Neural cell (in vitro differentiated cells): ENCODE results near the gene RNF181. TPM values are rescaled to one million over a fixed set of nuclear protein-coding genes. Genes with fewer than 3 reads are reported as not detected.

Experiments
- H2AFZ ChIP-seq: fragments of 200-600, 300-800 bp; sonication (generic), shearing (Covaris generic); 2 replicates; pipeline ENCODE4 v1.6.0; 2014; ENCODE audit warnings: low read depth, mild to moderate bottlenecking, antibody characterized with exemption, low read length, moderate library complexity
- H3F3A ChIP-seq: fragments of 200-600 bp; shearing (Covaris generic); 2 replicates; pipeline ENCODE4 v1.6.1; 2016; ENCODE audit warnings: mild to moderate bottlenecking, moderate library complexity, mixed read lengths, antibody characterized with exemption, low read length; ENCODE audit not compliant: insufficient read depth, poor library complexity, severe bottlenecking
- H3K27ac ChIP-seq: fragments of 200-600, 300-800 bp; sonication (generic), shearing (Covaris generic); 2 replicates; pipeline ENCODE4 v1.5.1; 2014; ENCODE audit warnings: mild to moderate bottlenecking, low read length, moderate library complexity
- H3K27me3 ChIP-seq: fragments of 300-800, 200-600 bp; sonication (generic), shearing (Covaris generic); 2 replicates; pipeline ENCODE4 v1.6.0; 2014; ENCODE audit warnings: mild to moderate bottlenecking, low read depth, low read length, moderate library complexity; ENCODE audit not compliant: insufficient read depth
- H3K36me3 ChIP-seq: fragments of 300-800, 200-600 bp; sonication (generic), shearing (Covaris generic); 2 replicates; pipeline ENCODE4 v1.5.1; 2014; ENCODE audit warnings: mild to moderate bottlenecking, antibody characterized with exemption, low read length, moderate library complexity; ENCODE audit not compliant: insufficient read depth
- H3K4me2 ChIP-seq: fragments of 300-800, 200-600 bp; sonication (generic), shearing (Covaris generic); 2 replicates; pipeline ENCODE4 v1.6.0; 2014; ENCODE audit warnings: mild to moderate bottlenecking, low read length
- H3K4me3 ChIP-seq: fragments of 300-800, 200-600 bp; sonication (generic), shearing (Covaris generic); 2 replicates; pipeline ENCODE4 v1.5.1; 2014; ENCODE audit warnings: mild to moderate bottlenecking, low read length, moderate library complexity
- H3K79me2 ChIP-seq: fragments of 200-600 bp; shearing (Covaris generic); replicated peaks from 2 replicates; pipeline ENCODE4 v1.6.0; 2014; ENCODE audit warnings: mild to moderate bottlenecking, low read length, moderate library complexity; ENCODE audit not compliant: insufficient read depth
- H3K9ac ChIP-seq: fragments of 300-800, 200-600 bp; sonication (generic), shearing (Covaris generic); 2 replicates; pipeline ENCODE4 v1.6.1; 2016; ENCODE audit warnings: mild to moderate bottlenecking, low read length, mixed read lengths
- H3K9me2 ChIP-seq: fragments of 200-600 bp; shearing (Covaris generic); 2 replicates; pipeline ENCODE4 v1.6.1; 2016; ENCODE audit warnings: mild to moderate bottlenecking, low read length, mixed read lengths; ENCODE audit not compliant: insufficient read depth
- H3K9me3 ChIP-seq: fragments of 200-600, 300-800 bp; sonication (generic), shearing (Covaris generic); 2 replicates; pipeline ENCODE4 v1.6.1; 2016; ENCODE audit warnings: mild to moderate bottlenecking, mixed run types, low read length, moderate library complexity, mixed read lengths
- H4K20me1 ChIP-seq: fragments of 200-600 bp; shearing (Covaris generic); 2 replicates; pipeline ENCODE4 v1.6.1; 2016; ENCODE audit warnings: mild to moderate bottlenecking, mixed run types; ENCODE audit not compliant: insufficient read depth
- EP300 ChIP-seq: fragments of 450-650 bp; conservative IDR thresholded peaks from 2 replicates; pipeline ENCODE4 v1.6.1; 2014; ENCODE audit warnings: antibody characterized with exemption, mild to moderate bottlenecking, moderate library complexity; ENCODE audit not compliant: poor library complexity, severe bottlenecking
- EZH2 ChIP-seq: fragments of 200-600, 300-800 bp; shearing (Covaris generic), sonication (generic); IDR thresholded peaks from 2 replicates; pipeline ENCODE4 v1.6.1; 2014; ENCODE audit warnings: antibody characterized with exemption, low read length, borderline replicate concordance, mild to moderate bottlenecking; ENCODE audit not compliant: insufficient read depth, poor library complexity, severe bottlenecking
- MXI1 ChIP-seq: fragments of 450-650 bp; conservative IDR thresholded peaks from 2 replicates; pipeline ENCODE4 v1.6.1; 2014; ENCODE audit warnings: antibody characterized with exemption, mild to moderate bottlenecking; ENCODE audit not compliant: poor library complexity, severe bottlenecking
- POLR2AphosphoS5 ChIP-seq: IDR thresholded peaks from 2 replicates; pipeline ENCODE4 v1.6.1; 2012
- RAD21 ChIP-seq: fragments of 450-650 bp; conservative IDR thresholded peaks from 2 replicates; pipeline ENCODE4 v1.6.1; 2014; ENCODE audit warnings: antibody characterized with exemption, mild to moderate bottlenecking, moderate library complexity
- SMC3 ChIP-seq: fragments of 450-650 bp; conservative IDR thresholded peaks from 2 replicates; pipeline ENCODE4 v1.6.1; 2014; ENCODE audit warnings: antibody characterized with exemption, mild to moderate bottlenecking, moderate library complexity; ENCODE audit not compliant: poor library complexity
- TAF1 ChIP-seq: IDR thresholded peaks from 2 replicates; pipeline ENCODE4 v1.6.1; 2012; ENCODE audit warnings: low read depth
- polyA plus RNA-seq: library from polyadenylated mRNA; depleted of rRNA; stranded (reverse); fragments of >200 nt; gene quantifications from 2 replicates; pipeline ENCODE4 v1.2.3, GENCODE V29; 2014
- TF ChIP-seq, protein P1 (sequence below): IDR thresholded peaks from 2 replicates; pipeline ENCODE4 v1.6.1; 2012; ENCODE audit warnings: borderline replicate concordance
- TF ChIP-seq, protein P2 (sequence below): fragments of 450-650 bp; IDR thresholded peaks from 2 replicates; pipeline ENCODE4 v1.5.1; 2014; ENCODE audit warnings: antibody characterized with exemption, mild to moderate bottlenecking, moderate library complexity; ENCODE audit not compliant: poor library complexity, severe bottlenecking

Gene RNF181
- polyA plus RNA-seq, 1 donor from 2014 or later: 330 TPM

DNA sequence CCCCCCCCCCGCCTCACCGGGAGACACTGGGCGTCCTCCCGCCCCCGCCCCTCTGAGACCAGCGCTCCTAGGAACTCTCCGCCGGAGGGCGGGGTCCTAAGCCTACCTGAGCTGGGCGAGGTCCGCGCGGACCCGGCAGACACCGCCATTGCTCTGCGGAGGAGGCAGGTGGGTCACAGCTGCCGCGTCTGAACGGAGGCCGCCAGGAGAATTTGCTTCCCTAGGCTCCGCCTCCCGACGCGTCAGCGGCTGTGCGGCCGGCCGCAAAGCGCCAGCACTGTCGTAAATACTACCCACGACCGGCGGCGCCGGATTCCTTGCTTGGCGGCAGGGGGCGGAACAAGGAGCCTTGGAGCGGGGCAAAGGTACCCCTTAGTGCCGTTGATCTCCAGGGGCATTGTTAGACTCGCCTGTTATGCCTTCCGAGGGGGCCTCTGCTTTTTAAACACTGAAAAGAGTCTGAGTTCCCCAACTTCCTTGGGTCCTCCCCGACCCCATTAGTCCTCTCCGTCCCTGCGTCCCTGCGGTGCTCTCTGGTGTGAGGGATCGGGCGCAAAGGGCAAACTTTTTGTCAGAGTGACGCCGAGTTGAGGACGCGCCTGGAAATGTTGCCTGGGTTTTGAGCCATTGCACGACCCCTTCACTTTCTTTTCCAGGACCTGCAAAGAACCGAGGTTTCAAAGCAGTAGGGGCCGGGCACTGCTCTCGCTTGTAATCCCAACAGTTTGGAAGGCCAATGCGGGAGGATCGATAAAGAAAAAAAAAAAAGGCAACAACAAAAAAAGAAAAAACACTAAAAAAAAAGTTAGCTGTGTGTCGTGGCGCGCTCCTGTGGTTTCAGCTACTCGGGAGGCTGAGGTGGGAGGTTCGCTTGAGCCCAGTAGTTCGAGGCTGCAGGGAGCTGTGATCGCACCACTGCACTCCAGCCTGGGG is 34.0 kb upstream of the RNF181 start, which contains the start of gene GGCX:
Gene GGCX (minus strand): TSS at position 214 of the 933 bp plus-strand sequence. CDS start 65 bp downstream, at position 149.
- no peaks in the 10 kb centered on the region for H3K36me3 ChIP-seq
- H4K20me1 ChIP-seq: no peaks in the 10 kb centered on the region
- H3F3A ChIP-seq: no peaks in the 10 kb centered on the region
- TF ChIP-seq EZH2: no peak
- TF ChIP-seq, protein P1, sequence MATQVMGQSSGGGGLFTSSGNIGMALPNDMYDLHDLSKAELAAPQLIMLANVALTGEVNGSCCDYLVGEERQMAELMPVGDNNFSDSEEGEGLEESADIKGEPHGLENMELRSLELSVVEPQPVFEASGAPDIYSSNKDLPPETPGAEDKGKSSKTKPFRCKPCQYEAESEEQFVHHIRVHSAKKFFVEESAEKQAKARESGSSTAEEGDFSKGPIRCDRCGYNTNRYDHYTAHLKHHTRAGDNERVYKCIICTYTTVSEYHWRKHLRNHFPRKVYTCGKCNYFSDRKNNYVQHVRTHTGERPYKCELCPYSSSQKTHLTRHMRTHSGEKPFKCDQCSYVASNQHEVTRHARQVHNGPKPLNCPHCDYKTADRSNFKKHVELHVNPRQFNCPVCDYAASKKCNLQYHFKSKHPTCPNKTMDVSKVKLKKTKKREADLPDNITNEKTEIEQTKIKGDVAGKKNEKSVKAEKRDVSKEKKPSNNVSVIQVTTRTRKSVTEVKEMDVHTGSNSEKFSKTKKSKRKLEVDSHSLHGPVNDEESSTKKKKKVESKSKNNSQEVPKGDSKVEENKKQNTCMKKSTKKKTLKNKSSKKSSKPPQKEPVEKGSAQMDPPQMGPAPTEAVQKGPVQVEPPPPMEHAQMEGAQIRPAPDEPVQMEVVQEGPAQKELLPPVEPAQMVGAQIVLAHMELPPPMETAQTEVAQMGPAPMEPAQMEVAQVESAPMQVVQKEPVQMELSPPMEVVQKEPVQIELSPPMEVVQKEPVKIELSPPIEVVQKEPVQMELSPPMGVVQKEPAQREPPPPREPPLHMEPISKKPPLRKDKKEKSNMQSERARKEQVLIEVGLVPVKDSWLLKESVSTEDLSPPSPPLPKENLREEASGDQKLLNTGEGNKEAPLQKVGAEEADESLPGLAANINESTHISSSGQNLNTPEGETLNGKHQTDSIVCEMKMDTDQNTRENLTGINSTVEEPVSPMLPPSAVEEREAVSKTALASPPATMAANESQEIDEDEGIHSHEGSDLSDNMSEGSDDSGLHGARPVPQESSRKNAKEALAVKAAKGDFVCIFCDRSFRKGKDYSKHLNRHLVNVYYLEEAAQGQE: no peak
- TF ChIP-seq, protein P2, sequence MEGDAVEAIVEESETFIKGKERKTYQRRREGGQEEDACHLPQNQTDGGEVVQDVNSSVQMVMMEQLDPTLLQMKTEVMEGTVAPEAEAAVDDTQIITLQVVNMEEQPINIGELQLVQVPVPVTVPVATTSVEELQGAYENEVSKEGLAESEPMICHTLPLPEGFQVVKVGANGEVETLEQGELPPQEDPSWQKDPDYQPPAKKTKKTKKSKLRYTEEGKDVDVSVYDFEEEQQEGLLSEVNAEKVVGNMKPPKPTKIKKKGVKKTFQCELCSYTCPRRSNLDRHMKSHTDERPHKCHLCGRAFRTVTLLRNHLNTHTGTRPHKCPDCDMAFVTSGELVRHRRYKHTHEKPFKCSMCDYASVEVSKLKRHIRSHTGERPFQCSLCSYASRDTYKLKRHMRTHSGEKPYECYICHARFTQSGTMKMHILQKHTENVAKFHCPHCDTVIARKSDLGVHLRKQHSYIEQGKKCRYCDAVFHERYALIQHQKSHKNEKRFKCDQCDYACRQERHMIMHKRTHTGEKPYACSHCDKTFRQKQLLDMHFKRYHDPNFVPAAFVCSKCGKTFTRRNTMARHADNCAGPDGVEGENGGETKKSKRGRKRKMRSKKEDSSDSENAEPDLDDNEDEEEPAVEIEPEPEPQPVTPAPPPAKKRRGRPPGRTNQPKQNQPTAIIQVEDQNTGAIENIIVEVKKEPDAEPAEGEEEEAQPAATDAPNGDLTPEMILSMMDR: peak; percentile 37
- TF ChIP-seq TAF1: peak; percentile 95
- TF ChIP-seq EP300: peak; percentile 37
- peak; percentile 93 for TF ChIP-seq POLR2AphosphoS5
- peak; percentile 75 for TF ChIP-seq MXI1
- peak; percentile 35 for TF ChIP-seq RAD21
- peak; percentile 52 for TF ChIP-seq SMC3
- peak within 1 kb of the TSS; percentile 81 for H3K9ac ChIP-seq
- peak within 1 kb of the TSS; percentile 91 for H3K4me3 ChIP-seq
- H3K4me2 ChIP-seq: peak within 1 kb of the TSS; percentile 92
- H3K79me2 ChIP-seq: peaks cover 18% of the 10 kb centered on the region
- no peaks in the 10 kb centered on the region for H3K9me3 ChIP-seq
- H3K9me2 ChIP-seq: no peaks in the 10 kb centered on the region
- no peaks in the 10 kb centered on the region for H3K27me3 ChIP-seq
- H3K27ac ChIP-seq: peak within 1 kb of the TSS; percentile 71
- peak within 1 kb of the TSS; percentile 97 for H2AFZ ChIP-seq

DNA sequence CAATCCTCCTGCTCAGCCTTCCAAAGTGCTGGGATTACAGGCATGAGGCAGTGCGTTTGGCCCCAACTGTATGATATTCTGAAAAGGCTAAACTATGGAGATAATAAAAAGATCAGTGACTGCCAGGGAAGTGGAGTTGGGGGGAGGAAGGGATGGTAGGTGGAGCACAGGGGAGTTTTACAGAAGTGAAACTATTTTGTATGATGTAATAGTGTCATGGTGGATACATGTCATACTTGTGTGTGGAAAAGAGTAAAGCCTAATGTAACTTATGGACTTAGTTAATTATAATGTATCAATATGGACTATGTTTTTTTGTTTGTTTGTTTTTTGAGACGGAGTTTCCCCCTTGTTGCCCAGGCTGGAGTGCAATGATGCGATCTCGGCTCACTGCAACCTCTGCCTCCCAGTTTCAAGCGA is 31.4 kb upstream of the RNF181 start:
- Histone ChIP-seq H3K79me2 (peaks cover 16% of the 10 kb centered on the region), H3F3A (no peaks in the 10 kb centered on the region), H3K9ac (no peak overlapping the region), H2AFZ (no peak overlapping the region), H3K4me3 (no peak overlapping the region), H3K4me2 (no peak overlapping the region), H3K27me3 (no peaks in the 10 kb centered on the region), H3K27ac (no peak overlapping the region), H4K20me1 (no peaks in the 10 kb centered on the region), H3K9me2 (no peaks in the 10 kb centered on the region), H3K36me3 (no peaks in the 10 kb centered on the region), H3K9me3 (no peaks in the 10 kb centered on the region)
- TF ChIP-seq, protein P2: no peak
- TF ChIP-seq SMC3 (no peak), EZH2 (no peak)
